ENCODE results near the gene COX5A.
A peak's percentile ranks its signal among the peaks of the same experiment; 100 is the strongest.

Gene COX5A

GRCh38 chr15:74937590-74938371 is at the start of gene COX5A:
Gene COX5A (minus strand): TSS chr15:74938073. CDS start chr15:74938014, 59 bp downstream.
- H3K27me3 Mint-ChIP-seq: no peaks in the 10 kb centered on the region
- ATAC-seq (replicated peaks; ENCODE audit: extremely low read depth, poor library complexity, severe bottlenecking) (peak; percentile 95), DNase-seq (ENCODE audit: low spot score in 2 of 2) (peak; percentile 78 to 86)
- no peaks in the 10 kb centered on the region for H3K9me3 Mint-ChIP-seq
- peak within 1 kb of the TSS; percentile 74 for H3K27ac Mint-ChIP-seq (ENCODE audit: low read depth)
- peaks cover 12% of the 10 kb centered on the region for H3K36me3 Mint-ChIP-seq (ENCODE audit: insufficient read depth)
- peaks cover 28% of the 10 kb centered on the region for H3K4me1 Mint-ChIP-seq
- peak within 1 kb of the TSS; percentile 89 for H3K4me3 Mint-ChIP-seq

- Mint-ChIP-seq H3K27ac (ENCODE audit: low read depth) (no peak overlapping the region), H3K4me1 (no peaks in the 10 kb centered on the region), H3K36me3 (ENCODE audit: insufficient read depth) (no peaks in the 10 kb centered on the region), H3K9me3 (no peaks in the 10 kb centered on the region), H3K27me3 (peaks cover 50% of the 10 kb centered on the region), H3K4me3 (no peak overlapping the region)
- DNase-seq (ENCODE audit: low spot score in 2 of 2) (no peak), ATAC-seq (replicated peaks; ENCODE audit: extremely low read depth, poor library complexity, severe bottlenecking) (no peak)
These were observed 45.9 kb upstream of the COX5A start for GRCh38 chr15:74983725-74984231.

GRCh38 chr15:74982183-74982582 is 44.3 kb upstream of the COX5A start:
- no peak overlapping the region for H3K4me3 Mint-ChIP-seq
- ATAC-seq (replicated peaks; ENCODE audit: extremely low read depth, poor library complexity, severe bottlenecking) (no peak), DNase-seq (ENCODE audit: low spot score in 2 of 2) (no peak)
- H3K4me1 Mint-ChIP-seq: no peaks in the 10 kb centered on the region
- H3K27ac Mint-ChIP-seq (ENCODE audit: low read depth): no peak overlapping the region
- no peaks in the 10 kb centered on the region for H3K36me3 Mint-ChIP-seq (ENCODE audit: insufficient read depth)
- H3K9me3 Mint-ChIP-seq: no peaks in the 10 kb centered on the region
- peaks cover 46% of the 10 kb centered on the region for H3K27me3 Mint-ChIP-seq

GRCh38 chr15:74978503-74978902 is 40.6 kb upstream of the COX5A start:
- Mint-ChIP-seq H3K27ac (ENCODE audit: low read depth) (no peak overlapping the region), H3K4me3 (no peak overlapping the region), H3K9me3 (no peaks in the 10 kb centered on the region), H3K36me3 (ENCODE audit: insufficient read depth) (no peaks in the 10 kb centered on the region), H3K4me1 (no peaks in the 10 kb centered on the region), H3K27me3 (peaks cover 25% of the 10 kb centered on the region)
- no peak for ATAC-seq (replicated peaks; ENCODE audit: extremely low read depth, poor library complexity, severe bottlenecking)
- DNase-seq (ENCODE audit: low spot score in 2 of 2): no peak

GRCh38 chr15:74978077-74978476 is 40.2 kb upstream of the COX5A start:
- Mint-ChIP-seq H3K27me3 (peaks cover 26% of the 10 kb centered on the region), H3K4me1 (no peaks in the 10 kb centered on the region), H3K9me3 (no peaks in the 10 kb centered on the region), H3K4me3 (no peak overlapping the region), H3K27ac (ENCODE audit: low read depth) (no peak overlapping the region), H3K36me3 (ENCODE audit: insufficient read depth) (no peaks in the 10 kb centered on the region)
- no peak for DNase-seq (ENCODE audit: low spot score in 2 of 2)
- no peak for ATAC-seq (replicated peaks; ENCODE audit: extremely low read depth, poor library complexity, severe bottlenecking)

GRCh38 chr15:74977599-74977998 is 39.7 kb upstream of the COX5A start:
- no peaks in the 10 kb centered on the region for H3K4me1 Mint-ChIP-seq
- DNase-seq (ENCODE audit: low spot score in 2 of 2) (no peak), ATAC-seq (replicated peaks; ENCODE audit: extremely low read depth, poor library complexity, severe bottlenecking) (no peak)
- no peak overlapping the region for H3K27ac Mint-ChIP-seq (ENCODE audit: low read depth)
- no peaks in the 10 kb centered on the region for H3K36me3 Mint-ChIP-seq (ENCODE audit: insufficient read depth)
- no peak overlapping the region for H3K4me3 Mint-ChIP-seq
- H3K27me3 Mint-ChIP-seq: peaks cover 30% of the 10 kb centered on the region
- H3K9me3 Mint-ChIP-seq: no peaks in the 10 kb centered on the region

- ATAC-seq (replicated peaks; ENCODE audit: extremely low read depth, poor library complexity, severe bottlenecking) (no peak), DNase-seq (ENCODE audit: low spot score in 2 of 2) (no peak)
- no peaks in the 10 kb centered on the region for H3K4me1 Mint-ChIP-seq
- no peak overlapping the region for H3K4me3 Mint-ChIP-seq
- H3K27ac Mint-ChIP-seq (ENCODE audit: low read depth): no peak overlapping the region
- peaks cover 31% of the 10 kb centered on the region for H3K27me3 Mint-ChIP-seq
- no peaks in the 10 kb centered on the region for H3K36me3 Mint-ChIP-seq (ENCODE audit: insufficient read depth)
- no peaks in the 10 kb centered on the region for H3K9me3 Mint-ChIP-seq
These were observed 38.3 kb upstream of the COX5A start for GRCh38 chr15:74976159-74976558.

GRCh38 chr15:74967670-74968069 is 29.8 kb upstream of the COX5A start:
- no peak for ATAC-seq (replicated peaks; ENCODE audit: extremely low read depth, poor library complexity, severe bottlenecking)
- H3K4me3 Mint-ChIP-seq: no peak overlapping the region
- no peak for DNase-seq (ENCODE audit: low spot score in 2 of 2)
- H3K9me3 Mint-ChIP-seq: no peaks in the 10 kb centered on the region
- no peaks in the 10 kb centered on the region for H3K4me1 Mint-ChIP-seq
- no peaks in the 10 kb centered on the region for H3K36me3 Mint-ChIP-seq (ENCODE audit: insufficient read depth)
- no peak overlapping the region for H3K27ac Mint-ChIP-seq (ENCODE audit: low read depth)
- peaks cover 3% of the 10 kb centered on the region for H3K27me3 Mint-ChIP-seq

GRCh38 chr15:74964794-74965193 is 26.9 kb upstream of the COX5A start:
- ATAC-seq (replicated peaks; ENCODE audit: extremely low read depth, poor library complexity, severe bottlenecking): no peak
- H3K27ac Mint-ChIP-seq (ENCODE audit: low read depth): no peak overlapping the region
- DNase-seq (ENCODE audit: low spot score in 2 of 2): no peak

GRCh38 chr15:74963213-74963612 is 25.3 kb upstream of the COX5A start:
- H3K9me3 Mint-ChIP-seq: no peaks in the 10 kb centered on the region
- no peak for DNase-seq (ENCODE audit: low spot score in 2 of 2)
- ATAC-seq (replicated peaks; ENCODE audit: extremely low read depth, poor library complexity, severe bottlenecking): no peak
- peaks cover 7% of the 10 kb centered on the region for H3K4me1 Mint-ChIP-seq
- no peak overlapping the region for H3K4me3 Mint-ChIP-seq
- H3K27me3 Mint-ChIP-seq: peaks cover 34% of the 10 kb centered on the region
- H3K36me3 Mint-ChIP-seq (ENCODE audit: insufficient read depth): peaks cover 4% of the 10 kb centered on the region
- no peak overlapping the region for H3K27ac Mint-ChIP-seq (ENCODE audit: low read depth)

More at GRCh38 chr15:74964794-74965193, 26.9 kb upstream of the COX5A start:
- Mint-ChIP-seq H3K27me3 (peaks cover 18% of the 10 kb centered on the region), H3K36me3 (ENCODE audit: insufficient read depth) (peaks cover 2% of the 10 kb centered on the region), H3K4me3 (no peak overlapping the region), H3K4me1 (no peaks in the 10 kb centered on the region), H3K9me3 (no peaks in the 10 kb centered on the region)

- Mint-ChIP-seq H3K4me1 (peaks cover 12% of the 10 kb centered on the region), H3K36me3 (ENCODE audit: insufficient read depth) (peaks cover 4% of the 10 kb centered on the region), H3K27ac (ENCODE audit: low read depth) (no peak overlapping the region), H3K27me3 (peaks cover 40% of the 10 kb centered on the region), H3K9me3 (no peaks in the 10 kb centered on the region), H3K4me3 (no peak overlapping the region)
- ATAC-seq (replicated peaks; ENCODE audit: extremely low read depth, poor library complexity, severe bottlenecking) (no peak), DNase-seq (ENCODE audit: low spot score in 2 of 2) (no peak)
These were observed 24.8 kb upstream of the COX5A start for GRCh38 chr15:74962671-74963070.

- Mint-ChIP-seq H3K27me3 (peaks cover 44% of the 10 kb centered on the region), H3K9me3 (no peaks in the 10 kb centered on the region), H3K36me3 (ENCODE audit: insufficient read depth) (peaks cover 4% of the 10 kb centered on the region), H3K4me3 (no peak overlapping the region), H3K4me1 (peaks cover 12% of the 10 kb centered on the region), H3K27ac (ENCODE audit: low read depth) (no peak overlapping the region)
- no peak for ATAC-seq (replicated peaks; ENCODE audit: extremely low read depth, poor library complexity, severe bottlenecking)
- no peak for DNase-seq (ENCODE audit: low spot score in 2 of 2)
These were observed 24.3 kb upstream of the COX5A start for GRCh38 chr15:74962219-74962618.

GRCh38 chr15:74961616-74962015 is 23.7 kb upstream of the COX5A start:
- no peak overlapping the region for H3K4me3 Mint-ChIP-seq
- peaks cover 12% of the 10 kb centered on the region for H3K4me1 Mint-ChIP-seq
- no peaks in the 10 kb centered on the region for H3K9me3 Mint-ChIP-seq
- no peak for DNase-seq (ENCODE audit: low spot score in 2 of 2)
- peaks cover 4% of the 10 kb centered on the region for H3K36me3 Mint-ChIP-seq (ENCODE audit: insufficient read depth)
- H3K27ac Mint-ChIP-seq (ENCODE audit: low read depth): no peak overlapping the region
- peaks cover 45% of the 10 kb centered on the region for H3K27me3 Mint-ChIP-seq
- ATAC-seq (replicated peaks; ENCODE audit: extremely low read depth, poor library complexity, severe bottlenecking): no peak
